ENCODE data around the gene BOK.

GRCh38 chr2:241593271-241593670 is 34.7 kb downstream of the BOK start:
- TF ChIP-seq, protein P1, sequence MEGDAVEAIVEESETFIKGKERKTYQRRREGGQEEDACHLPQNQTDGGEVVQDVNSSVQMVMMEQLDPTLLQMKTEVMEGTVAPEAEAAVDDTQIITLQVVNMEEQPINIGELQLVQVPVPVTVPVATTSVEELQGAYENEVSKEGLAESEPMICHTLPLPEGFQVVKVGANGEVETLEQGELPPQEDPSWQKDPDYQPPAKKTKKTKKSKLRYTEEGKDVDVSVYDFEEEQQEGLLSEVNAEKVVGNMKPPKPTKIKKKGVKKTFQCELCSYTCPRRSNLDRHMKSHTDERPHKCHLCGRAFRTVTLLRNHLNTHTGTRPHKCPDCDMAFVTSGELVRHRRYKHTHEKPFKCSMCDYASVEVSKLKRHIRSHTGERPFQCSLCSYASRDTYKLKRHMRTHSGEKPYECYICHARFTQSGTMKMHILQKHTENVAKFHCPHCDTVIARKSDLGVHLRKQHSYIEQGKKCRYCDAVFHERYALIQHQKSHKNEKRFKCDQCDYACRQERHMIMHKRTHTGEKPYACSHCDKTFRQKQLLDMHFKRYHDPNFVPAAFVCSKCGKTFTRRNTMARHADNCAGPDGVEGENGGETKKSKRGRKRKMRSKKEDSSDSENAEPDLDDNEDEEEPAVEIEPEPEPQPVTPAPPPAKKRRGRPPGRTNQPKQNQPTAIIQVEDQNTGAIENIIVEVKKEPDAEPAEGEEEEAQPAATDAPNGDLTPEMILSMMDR (conservative IDR thresholded peaks at IDR 0.05; ENCODE audit: low read length) = no peak
- no peak for TF ChIP-seq EZH2phosphoT487 (IDR thresholded peaks at IDR 0.05; ENCODE audit: borderline replicate concordance)
